OCI-LY1 (cell line): ENCODE results near the gene RANBP3L.

Source experiments
- EZH2 ChIP-seq: fragments of 200-600 bp; sonication (generic), shearing (Covaris generic); IDR thresholded peaks from 2 replicates; pipeline ENCODE4 v1.8.0; 2017; ENCODE audit warnings: borderline replicate concordance, mixed run types, mild to moderate bottlenecking, antibody characterized with exemption, low read length, moderate library complexity, mixed read lengths
- TF ChIP-seq, protein P1 (sequence below): fragments of 200-600 bp; sonication (generic), shearing (Covaris generic); IDR thresholded peaks from 2 replicates; pipeline ENCODE4 v1.5.1; 2017; ENCODE audit warnings: mild to moderate bottlenecking, antibody characterized with exemption, low read length, moderate library complexity, mixed read lengths

DNA sequence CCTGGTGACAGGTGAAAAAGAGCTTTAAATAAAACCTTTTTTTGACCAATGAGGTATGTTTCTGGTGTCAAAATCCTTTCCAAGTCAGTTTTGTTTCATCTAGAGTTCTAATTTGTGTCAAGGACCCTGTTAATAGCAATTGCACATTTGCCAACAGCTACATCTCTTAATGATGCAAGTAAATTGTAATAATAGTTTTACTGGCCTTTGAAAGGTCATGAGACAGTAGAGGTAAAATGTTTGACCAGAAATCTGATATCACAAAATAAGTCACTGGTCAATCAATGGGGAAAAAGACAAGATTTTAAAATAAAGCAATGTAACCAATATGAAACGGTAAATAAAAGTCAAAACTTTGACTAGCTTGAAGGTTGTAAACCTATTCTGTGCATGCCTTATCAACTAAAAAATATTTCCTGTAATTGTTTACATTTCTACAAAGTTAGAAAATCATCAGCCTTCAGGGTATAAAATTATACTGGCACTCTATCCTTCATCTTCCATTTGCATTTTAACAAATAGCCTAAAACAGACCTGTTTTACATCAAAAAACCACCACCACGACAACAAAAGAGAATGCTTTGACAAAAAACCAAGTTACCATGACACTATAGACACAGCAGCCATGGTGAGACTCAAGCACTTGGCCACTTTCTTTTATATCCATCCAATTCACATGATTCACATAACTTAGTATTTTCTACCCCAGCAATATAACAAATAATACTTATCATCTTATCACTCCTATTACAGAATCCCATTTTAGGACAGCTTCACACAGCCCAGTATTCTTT is 63.0 kb downstream of the RANBP3L start:
- TF ChIP-seq, protein P1, sequence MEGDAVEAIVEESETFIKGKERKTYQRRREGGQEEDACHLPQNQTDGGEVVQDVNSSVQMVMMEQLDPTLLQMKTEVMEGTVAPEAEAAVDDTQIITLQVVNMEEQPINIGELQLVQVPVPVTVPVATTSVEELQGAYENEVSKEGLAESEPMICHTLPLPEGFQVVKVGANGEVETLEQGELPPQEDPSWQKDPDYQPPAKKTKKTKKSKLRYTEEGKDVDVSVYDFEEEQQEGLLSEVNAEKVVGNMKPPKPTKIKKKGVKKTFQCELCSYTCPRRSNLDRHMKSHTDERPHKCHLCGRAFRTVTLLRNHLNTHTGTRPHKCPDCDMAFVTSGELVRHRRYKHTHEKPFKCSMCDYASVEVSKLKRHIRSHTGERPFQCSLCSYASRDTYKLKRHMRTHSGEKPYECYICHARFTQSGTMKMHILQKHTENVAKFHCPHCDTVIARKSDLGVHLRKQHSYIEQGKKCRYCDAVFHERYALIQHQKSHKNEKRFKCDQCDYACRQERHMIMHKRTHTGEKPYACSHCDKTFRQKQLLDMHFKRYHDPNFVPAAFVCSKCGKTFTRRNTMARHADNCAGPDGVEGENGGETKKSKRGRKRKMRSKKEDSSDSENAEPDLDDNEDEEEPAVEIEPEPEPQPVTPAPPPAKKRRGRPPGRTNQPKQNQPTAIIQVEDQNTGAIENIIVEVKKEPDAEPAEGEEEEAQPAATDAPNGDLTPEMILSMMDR, result no peak
- TF ChIP-seq EZH2, result no peak
